ENCODE results near the gene CACNA1E.

DNA sequence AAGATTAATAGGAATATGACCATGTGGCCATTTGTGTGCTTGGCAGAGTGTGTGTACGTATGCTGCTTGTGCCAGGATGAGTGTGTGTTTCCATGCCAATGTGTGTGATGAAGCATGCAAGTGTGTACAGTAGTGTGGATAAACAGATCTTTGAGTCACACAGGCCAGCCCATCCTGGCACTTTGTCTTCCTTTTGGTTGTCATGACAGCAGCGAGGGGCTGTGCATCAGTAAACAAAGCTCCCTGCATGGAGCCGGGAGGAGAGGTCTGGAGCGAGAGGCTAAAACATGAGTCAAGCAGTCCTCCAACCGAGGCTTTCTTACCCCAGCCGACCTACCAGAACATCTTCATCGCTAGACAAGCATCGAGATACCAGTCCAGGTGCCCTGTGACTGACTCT lies 221.2 kb downstream of the CACNA1E start:
- TF ChIP-seq SRF (IDR thresholded peaks at IDR 0.05; ENCODE audit: low read depth, low read length) (no peak), MTA3 (CRISPR knock-in tag; IDR thresholded peaks at IDR 0.05) (no peak)
- TF ChIP-seq, protein P1, sequence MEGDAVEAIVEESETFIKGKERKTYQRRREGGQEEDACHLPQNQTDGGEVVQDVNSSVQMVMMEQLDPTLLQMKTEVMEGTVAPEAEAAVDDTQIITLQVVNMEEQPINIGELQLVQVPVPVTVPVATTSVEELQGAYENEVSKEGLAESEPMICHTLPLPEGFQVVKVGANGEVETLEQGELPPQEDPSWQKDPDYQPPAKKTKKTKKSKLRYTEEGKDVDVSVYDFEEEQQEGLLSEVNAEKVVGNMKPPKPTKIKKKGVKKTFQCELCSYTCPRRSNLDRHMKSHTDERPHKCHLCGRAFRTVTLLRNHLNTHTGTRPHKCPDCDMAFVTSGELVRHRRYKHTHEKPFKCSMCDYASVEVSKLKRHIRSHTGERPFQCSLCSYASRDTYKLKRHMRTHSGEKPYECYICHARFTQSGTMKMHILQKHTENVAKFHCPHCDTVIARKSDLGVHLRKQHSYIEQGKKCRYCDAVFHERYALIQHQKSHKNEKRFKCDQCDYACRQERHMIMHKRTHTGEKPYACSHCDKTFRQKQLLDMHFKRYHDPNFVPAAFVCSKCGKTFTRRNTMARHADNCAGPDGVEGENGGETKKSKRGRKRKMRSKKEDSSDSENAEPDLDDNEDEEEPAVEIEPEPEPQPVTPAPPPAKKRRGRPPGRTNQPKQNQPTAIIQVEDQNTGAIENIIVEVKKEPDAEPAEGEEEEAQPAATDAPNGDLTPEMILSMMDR (CRISPR knock-in tag; IDR thresholded peaks at IDR 0.05) = no peak
- TF ChIP-seq, protein P2, sequence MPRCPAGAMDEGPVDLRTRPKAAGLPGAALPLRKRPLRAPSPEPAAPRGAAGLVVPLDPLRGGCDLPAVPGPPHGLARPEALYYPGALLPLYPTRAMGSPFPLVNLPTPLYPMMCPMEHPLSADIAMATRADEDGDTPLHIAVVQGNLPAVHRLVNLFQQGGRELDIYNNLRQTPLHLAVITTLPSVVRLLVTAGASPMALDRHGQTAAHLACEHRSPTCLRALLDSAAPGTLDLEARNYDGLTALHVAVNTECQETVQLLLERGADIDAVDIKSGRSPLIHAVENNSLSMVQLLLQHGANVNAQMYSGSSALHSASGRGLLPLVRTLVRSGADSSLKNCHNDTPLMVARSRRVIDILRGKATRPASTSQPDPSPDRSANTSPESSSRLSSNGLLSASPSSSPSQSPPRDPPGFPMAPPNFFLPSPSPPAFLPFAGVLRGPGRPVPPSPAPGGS (CRISPR knock-in tag; IDR thresholded peaks at IDR 0.05) = no peak

All from HepG2 (cell line).